ENCODE results near the gene SIRT5. TPM values are rescaled to one million over a fixed set of nuclear protein-coding genes. Genes with fewer than 3 reads are reported as not detected.

Gene SIRT5
- total RNA-seq, 1 experiment from 2014 or later, result 7.6 TPM

GRCh38 chr6:13528777-13529343 lies 45.5 kb upstream of the SIRT5 start:
- POLR2A ChIA-PET (ENCODE audit: low non-redundant PET), result no interaction called here

DNA sequence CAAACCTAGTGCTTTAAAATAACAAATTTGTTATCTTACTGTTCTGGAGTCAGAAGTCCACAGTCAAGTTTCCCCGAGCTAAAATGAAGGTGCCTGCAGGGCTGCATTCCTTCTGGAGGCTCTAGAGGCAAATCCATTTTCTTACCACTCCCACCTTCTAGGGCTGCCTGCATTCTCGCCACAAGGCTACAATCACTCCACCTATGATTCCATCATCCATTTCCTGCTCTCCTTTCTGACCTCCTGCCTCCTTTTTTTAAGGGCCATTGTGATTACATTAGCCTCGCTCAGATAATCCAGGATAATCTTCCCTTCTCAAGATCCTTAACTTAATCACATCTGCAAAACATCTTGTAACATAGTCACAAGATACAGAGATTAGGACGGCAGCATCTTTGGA lies 42.4 kb upstream of the SIRT5 start:
- no peak for TF ChIP-seq EZH2 (IDR thresholded peaks at IDR 0.05; ENCODE audit: borderline replicate concordance, low read depth, low read length, poor library complexity, severe bottlenecking)
- TF ChIP-seq, protein P1, sequence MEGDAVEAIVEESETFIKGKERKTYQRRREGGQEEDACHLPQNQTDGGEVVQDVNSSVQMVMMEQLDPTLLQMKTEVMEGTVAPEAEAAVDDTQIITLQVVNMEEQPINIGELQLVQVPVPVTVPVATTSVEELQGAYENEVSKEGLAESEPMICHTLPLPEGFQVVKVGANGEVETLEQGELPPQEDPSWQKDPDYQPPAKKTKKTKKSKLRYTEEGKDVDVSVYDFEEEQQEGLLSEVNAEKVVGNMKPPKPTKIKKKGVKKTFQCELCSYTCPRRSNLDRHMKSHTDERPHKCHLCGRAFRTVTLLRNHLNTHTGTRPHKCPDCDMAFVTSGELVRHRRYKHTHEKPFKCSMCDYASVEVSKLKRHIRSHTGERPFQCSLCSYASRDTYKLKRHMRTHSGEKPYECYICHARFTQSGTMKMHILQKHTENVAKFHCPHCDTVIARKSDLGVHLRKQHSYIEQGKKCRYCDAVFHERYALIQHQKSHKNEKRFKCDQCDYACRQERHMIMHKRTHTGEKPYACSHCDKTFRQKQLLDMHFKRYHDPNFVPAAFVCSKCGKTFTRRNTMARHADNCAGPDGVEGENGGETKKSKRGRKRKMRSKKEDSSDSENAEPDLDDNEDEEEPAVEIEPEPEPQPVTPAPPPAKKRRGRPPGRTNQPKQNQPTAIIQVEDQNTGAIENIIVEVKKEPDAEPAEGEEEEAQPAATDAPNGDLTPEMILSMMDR (conservative IDR thresholded peaks at IDR 0.05; ENCODE audit: low read depth, low read length), result no peak
- H3K36me3 ChIP-seq (ENCODE audit: insufficient read depth, low read length, poor library complexity, severe bottlenecking), result no peaks in the 10 kb centered on the region
- intact Hi-C loops (cut with micrococcal nuclease; ENCODE audit: unreplicated experiment), result no loop called here
- no TSS peak for BruUV-seq (replicated peaks)
- H3K9me3 ChIP-seq (ENCODE audit: low read depth, low read length, poor library complexity, severe bottlenecking), result no peaks in the 10 kb centered on the region
- H3K4me3 ChIP-seq (ENCODE audit: low read depth, low read length, poor library complexity, severe bottlenecking), result no peak overlapping the region
- H3K27ac ChIP-seq (ENCODE audit: low read depth, low read length, poor library complexity, severe bottlenecking), result no peak overlapping the region
- CTCF ChIA-PET, result no interaction called here
- POLR2A ChIA-PET (ENCODE audit: low non-redundant PET), result no interaction called here
- H3K4me1 ChIP-seq (ENCODE audit: insufficient read depth, low read length, poor library complexity, severe bottlenecking), result no peaks in the 10 kb centered on the region
- DNase-seq (ENCODE audit: low spot score), result peak; percentile 6
- H3K27me3 ChIP-seq (replicated peaks; ENCODE audit: insufficient read depth, low read depth, low read length, poor library complexity), result no peaks in the 10 kb centered on the region

More at GRCh38 chr6:13528777-13529343, 45.5 kb upstream of the SIRT5 start:
- peaks cover 5% of the 10 kb centered on the region for H3K4me1 ChIP-seq (ENCODE audit: insufficient read depth, low read length, poor library complexity, severe bottlenecking)
- BruUV-seq (replicated peaks), result no TSS peak
- no peak overlapping the region for H3K27ac ChIP-seq (ENCODE audit: low read depth, low read length, poor library complexity, severe bottlenecking)
- TF ChIP-seq, protein P1 (conservative IDR thresholded peaks at IDR 0.05; ENCODE audit: low read depth, low read length), result no peak
- no peak for TF ChIP-seq EZH2 (IDR thresholded peaks at IDR 0.05; ENCODE audit: borderline replicate concordance, low read depth, low read length, poor library complexity, severe bottlenecking)
- no peaks in the 10 kb centered on the region for H3K27me3 ChIP-seq (replicated peaks; ENCODE audit: insufficient read depth, low read depth, low read length, poor library complexity)
- intact Hi-C loops (cut with micrococcal nuclease; ENCODE audit: unreplicated experiment), result no loop called here
- H3K36me3 ChIP-seq (ENCODE audit: insufficient read depth, low read length, poor library complexity, severe bottlenecking), result no peaks in the 10 kb centered on the region
- no peak overlapping the region for H3K4me3 ChIP-seq (ENCODE audit: low read depth, low read length, poor library complexity, severe bottlenecking)
- CTCF ChIA-PET, result interaction anchor here (0.7 kb wide), 1 partner anchor 192 kb away, joined by 3 read pairs; no protein-coding TSS in a partner anchor
- H3K9me3 ChIP-seq (ENCODE audit: low read depth, low read length, poor library complexity, severe bottlenecking), result no peaks in the 10 kb centered on the region
- DNase-seq (ENCODE audit: low spot score), result no peak

GRCh38 chr6:13534536-13534935 lies 39.9 kb upstream of the SIRT5 start:
- Histone ChIP-seq H3K9me3 (ENCODE audit: low read depth, low read length, poor library complexity, severe bottlenecking) (no peaks in the 10 kb centered on the region), H3K4me3 (ENCODE audit: low read depth, low read length, poor library complexity, severe bottlenecking) (no peak overlapping the region), H3K4me1 (ENCODE audit: insufficient read depth, low read length, poor library complexity, severe bottlenecking) (no peaks in the 10 kb centered on the region), H3K27me3 (replicated peaks; ENCODE audit: insufficient read depth, low read depth, low read length, poor library complexity) (no peaks in the 10 kb centered on the region), H3K27ac (ENCODE audit: low read depth, low read length, poor library complexity, severe bottlenecking) (no peak overlapping the region), H3K36me3 (ENCODE audit: insufficient read depth, low read length, poor library complexity, severe bottlenecking) (no peaks in the 10 kb centered on the region)
- ChIA-PET CTCF (no interaction called here), POLR2A (ENCODE audit: low non-redundant PET) (no interaction called here)
- TF ChIP-seq EZH2 (IDR thresholded peaks at IDR 0.05; ENCODE audit: borderline replicate concordance, low read depth, low read length, poor library complexity, severe bottlenecking), result no peak
- TF ChIP-seq, protein P1 (conservative IDR thresholded peaks at IDR 0.05; ENCODE audit: low read depth, low read length), result no peak
- no peak for DNase-seq (ENCODE audit: low spot score)
- intact Hi-C loops (cut with micrococcal nuclease; ENCODE audit: unreplicated experiment), result no loop called here
- BruUV-seq (replicated peaks), result no TSS peak
